ENCODE results near the gene LRRC4C. TPM values are rescaled to one million over a fixed set of nuclear protein-coding genes. Genes with fewer than 3 reads are reported as not detected.
"Not testable (repeated sequence)": the region's sequence is repeated elsewhere in the genome, so short reads cannot be mapped to it uniquely, and the experiment has no call there.

The LRRC4C gene
- total RNA-seq, 1 donor from 2014 or later, result not detected

DNA sequence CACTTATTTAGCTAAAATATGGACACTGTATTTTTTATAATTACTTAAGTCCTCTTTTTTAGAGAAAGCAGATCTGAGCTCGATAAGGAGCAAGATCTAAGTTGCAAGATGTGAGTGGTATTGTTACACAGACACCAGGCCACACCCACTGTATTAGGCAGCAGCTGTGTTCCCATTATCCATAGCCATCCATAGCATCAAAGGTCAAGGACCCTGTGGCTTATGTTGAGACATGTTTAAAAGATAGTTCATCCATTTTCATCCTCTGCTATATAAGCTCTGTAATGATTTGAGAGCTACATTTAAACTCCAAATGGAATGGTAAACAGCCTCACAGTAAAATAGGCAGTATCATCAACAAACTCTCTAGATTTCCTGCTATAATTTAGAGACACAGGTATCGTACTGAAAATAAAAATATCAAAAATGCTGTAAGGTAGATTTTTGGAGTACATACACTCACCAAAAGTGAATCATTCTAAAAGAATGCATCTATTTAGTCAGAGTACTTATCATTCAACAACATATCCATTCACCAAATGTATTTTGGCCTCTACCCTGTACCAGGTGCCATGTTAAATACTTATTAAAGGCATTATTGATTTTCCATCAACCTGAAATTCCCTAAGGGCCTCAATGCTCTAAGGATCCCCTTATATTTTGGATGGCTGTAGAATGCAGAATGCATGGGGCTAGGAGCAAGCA, 574.0 kb downstream of the LRRC4C start:
- intact Hi-C loops (cut with micrococcal nuclease), result no loop called here

DNA sequence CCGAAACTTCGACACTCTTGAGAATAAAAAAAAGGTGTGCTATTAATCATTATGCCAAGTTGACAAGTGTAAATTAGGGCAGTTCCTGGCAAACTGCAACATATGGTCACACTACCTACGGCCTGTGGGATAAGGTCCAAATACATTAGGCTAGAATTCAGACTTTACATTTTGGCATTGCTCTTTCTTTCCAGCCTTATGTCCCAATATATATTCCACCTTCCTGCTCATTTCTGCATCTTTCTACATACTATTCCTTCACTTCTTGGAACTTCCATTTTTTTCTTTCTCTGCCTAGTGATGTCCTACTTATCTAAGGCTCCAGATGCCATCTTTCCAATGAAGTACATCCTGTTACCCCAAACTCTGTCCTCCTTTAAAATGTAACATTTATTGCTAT, 577.2 kb downstream of the LRRC4C start:
- intact Hi-C loops (cut with micrococcal nuclease), result no loop called here

DNA sequence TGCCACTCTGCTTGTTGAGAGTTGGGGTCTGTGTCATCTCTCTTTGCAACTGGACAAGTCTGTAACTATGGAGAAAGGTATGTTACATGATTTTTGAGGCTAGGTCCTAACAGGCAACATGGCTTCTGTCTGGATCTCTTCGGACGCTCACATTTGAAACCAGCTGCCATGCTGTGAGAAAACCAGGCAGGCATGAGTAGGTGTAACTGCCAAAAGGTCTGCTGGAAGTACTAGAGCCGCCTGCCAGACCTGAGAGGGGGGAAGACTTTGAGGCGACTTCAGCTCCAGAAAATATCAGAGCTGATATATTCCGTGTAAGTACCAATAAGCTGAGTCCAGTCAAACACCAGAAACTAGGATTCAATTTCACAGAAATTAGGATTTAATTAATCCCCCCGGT, 579.5 kb downstream of the LRRC4C start:
- intact Hi-C loops (cut with micrococcal nuclease), result no loop called here

DNA sequence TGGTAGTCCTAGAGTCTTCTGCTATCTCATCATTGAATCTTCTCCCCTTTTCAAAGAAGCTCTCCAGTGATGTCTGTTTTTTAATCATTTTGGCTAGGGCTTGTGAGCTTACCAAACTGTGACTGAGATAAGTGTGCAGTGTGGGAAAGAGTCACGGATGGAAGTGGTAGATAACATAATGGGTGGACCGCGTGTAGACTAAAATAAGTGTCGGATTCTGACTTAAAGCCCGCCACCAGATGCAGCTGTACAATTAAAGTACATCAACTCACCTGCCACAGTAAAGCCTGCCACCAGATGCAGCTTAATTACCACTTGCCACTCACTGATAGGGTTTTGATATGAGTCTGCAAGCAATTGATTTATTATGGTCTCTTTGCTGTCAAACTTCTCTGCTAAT, 581.5 kb downstream of the LRRC4C start:
- intact Hi-C loops (cut with micrococcal nuclease), result no loop called here

DNA sequence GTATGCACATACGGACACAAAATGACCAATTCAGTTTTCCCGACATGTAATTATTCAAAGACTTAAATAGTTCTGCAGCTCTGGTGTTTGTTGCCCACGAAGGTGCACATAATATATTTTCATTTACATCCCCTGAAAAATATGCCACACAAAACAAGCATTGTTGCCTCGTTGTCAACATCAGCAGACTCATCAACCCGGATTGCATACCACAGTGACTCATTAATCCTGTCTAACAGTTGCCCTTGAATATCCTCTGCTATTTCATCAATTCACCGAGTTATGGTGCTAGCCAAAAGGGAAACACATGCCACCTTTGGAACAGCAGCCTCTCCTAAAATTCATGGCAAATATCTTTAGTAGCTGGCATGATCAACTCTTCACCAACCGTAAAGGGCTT, 582.2 kb downstream of the LRRC4C start:
- intact Hi-C loops (cut with micrococcal nuclease), result no loop called here

DNA sequence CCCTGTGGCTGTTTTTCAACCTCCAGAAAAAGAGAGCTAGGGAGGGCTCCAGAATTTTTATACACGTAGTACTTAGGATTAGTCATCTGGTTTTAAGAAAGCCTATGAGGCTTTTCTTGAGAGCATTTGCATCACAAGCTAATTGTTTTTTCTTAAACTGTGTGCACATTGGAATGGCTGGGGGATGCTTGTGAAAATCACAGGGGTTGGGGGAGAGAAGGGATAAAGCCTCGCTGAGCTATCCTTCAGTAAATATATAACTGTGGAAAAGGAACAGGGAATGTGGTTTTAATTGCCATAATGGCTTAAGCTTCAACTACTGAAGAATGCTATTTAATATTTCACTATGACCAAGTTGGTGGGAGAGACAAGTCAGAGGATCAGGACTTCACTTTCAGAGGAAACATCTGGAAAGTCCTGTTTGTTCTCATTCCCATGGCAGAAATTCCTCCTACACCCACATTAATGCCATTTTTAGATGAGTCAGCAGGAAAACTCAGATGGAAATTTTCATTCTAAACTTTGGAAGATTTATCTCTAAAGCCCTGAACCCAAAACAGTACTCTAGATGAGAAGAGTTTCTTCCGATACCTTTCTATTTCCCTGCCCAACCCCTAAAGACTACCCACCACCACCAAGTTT, 591.3 kb downstream of the LRRC4C start:
- intact Hi-C loops (cut with micrococcal nuclease), result no loop called here

DNA sequence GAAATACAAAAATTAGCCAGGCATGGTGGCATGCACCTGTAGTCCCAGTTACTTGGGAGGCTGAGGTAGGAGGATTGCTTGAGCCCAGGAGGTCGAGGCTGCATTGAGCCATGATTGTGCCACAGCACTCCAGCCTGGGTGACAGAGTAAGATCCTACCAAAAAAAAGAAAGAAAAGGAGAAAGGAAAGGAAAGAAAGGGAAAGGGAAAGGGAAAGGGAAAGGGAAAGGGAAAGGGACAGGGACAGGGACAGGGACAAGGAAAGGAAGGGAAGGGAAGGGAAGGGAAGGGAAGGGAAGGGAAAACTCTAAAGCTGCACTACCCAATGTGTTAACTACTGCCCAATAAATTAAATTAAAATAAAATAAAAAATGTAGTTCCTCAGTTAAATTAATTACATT, 601.7 kb downstream of the LRRC4C start:
- intact Hi-C loops (cut with micrococcal nuclease), result not testable (repeated sequence)

DNA sequence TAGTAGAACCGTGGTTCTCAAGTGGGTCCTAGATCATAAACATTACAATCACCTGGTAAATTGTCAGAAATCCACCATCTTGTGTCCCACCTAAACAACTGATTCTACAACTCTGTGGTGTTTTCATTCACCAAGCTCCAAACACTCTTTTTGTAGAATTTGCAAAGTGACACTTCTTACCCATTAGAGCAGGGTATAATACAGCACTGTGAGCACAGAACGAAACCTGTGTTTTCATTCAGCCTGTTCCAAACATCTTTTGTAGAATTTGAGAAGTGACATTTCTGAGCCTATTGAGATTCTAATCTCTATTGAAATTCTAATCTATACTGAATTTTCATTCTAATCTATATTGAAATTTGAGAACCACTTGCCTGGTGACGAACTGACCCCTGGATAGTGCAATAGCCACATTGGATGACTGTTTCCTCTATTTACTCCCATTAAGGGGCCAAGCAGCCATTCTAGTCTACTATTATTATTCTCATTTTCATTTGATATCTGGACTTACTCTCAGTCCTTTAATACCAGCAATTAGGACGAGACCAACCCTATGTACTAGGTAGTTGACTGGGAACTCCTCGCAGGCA, 616.6 kb downstream of the LRRC4C start:
- intact Hi-C loops (cut with micrococcal nuclease), result no loop called here

DNA sequence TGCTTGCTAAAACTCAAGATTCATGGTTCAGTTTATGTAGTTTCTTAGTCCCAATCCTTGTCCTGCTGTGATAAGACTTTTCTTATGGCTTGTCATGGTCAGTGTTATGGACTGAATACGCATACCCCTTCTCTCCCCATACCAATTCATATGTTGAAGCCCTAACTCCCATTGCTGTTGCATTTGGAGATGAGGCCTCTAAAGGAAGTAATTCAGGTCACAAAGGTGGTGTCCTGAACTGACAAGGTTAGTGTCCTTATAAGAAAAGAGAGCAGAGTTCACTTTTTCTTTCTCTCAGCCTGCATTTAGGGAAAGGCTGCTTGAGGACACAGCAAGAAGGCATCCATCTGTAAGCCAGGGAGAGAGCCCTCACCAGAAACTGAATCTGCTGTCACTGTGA, 618.2 kb downstream of the LRRC4C start:
- intact Hi-C loops (cut with micrococcal nuclease), result no loop called here

DNA sequence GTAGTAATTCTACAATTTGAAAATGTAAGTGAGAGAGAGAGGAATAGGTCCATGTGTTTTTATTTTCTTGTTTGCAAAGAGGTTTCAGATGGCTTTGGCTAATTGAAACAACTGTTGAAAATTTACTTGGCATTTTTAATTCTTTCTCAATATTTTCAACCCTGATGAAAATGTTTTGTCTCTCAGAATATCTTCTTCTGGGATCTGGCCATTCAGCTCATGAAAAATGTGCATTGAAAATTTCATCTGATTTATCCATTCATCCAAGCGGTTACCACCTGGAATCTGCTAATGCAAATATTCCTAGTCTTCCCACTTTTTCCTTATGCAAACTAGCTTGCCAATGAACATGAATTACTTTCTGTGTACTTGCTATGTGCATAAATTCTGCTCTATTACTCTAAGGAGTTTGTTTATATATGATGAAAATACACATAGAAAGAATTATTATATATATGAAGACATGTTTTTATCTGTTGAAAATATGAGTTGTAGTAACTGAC, 621.2 kb downstream of the LRRC4C start:
- intact Hi-C loops (cut with micrococcal nuclease), result no loop called here

DNA sequence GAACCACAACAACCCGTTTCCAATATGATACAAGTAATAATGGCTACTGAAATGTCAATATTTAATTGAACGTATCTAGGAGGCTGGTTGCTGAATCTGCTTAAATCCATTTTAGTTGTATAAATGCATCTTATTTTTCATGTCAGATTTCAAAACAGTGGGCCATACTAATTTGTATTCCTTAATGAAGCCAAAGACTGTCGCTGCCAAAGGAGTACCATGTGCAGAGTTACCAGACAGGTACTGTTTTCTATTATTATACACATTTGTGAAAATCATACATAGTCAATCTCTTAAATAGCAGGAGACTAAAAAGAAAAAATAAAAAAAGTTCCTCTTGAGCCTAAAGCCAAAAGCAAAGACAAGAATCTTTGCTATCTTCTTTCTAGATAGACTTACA, 632.3 kb downstream of the LRRC4C start:
- intact Hi-C loops (cut with micrococcal nuclease), result no loop called here

DNA sequence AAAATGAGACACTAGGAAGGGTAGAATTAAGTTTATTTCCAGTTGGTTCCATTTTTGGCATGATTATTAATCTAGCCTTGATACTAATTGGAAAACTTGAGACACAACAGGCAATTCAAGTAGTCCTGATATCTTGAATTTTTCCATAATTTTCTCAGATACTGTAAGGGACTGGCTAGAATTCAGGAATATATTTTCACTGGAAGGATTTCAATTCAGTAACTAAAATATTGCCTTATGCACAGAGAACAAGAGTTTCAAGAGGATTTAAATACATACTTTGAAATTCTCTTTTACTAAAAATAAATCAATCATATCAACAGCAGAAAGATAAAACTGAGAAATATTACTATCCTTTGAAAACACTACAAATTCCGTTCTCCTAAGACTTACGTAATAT, 632.9 kb downstream of the LRRC4C start:
- intact Hi-C loops (cut with micrococcal nuclease), result no loop called here

DNA sequence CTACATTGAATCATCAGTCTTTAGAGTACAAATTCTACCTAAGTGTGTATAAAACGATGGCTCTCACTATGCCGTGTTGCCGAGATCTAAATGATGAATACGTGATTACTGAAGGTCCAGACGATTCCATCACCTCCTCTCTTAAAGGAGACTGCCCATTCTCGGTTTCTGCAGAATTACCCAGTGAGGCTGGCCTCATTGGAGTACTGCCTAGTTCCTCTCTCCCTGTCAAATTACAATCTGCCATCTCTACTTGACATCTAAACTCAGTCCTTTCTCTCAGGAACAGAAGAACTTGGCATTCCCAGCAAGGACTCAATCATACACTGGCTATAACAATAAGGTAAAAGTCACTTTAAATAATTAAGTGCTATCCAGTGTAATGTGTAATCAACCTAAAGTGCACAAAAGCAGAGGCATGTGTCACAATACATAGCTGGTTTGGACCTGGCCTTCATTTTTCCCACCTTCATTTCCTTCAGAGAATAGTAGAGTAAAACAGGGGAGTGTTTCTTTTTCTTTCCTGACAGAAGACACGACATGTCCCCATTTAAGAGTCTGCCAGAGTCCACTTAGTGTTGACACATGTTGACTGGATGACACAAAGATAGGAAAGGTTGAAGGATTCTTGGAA, 634.1 kb downstream of the LRRC4C start:
- intact Hi-C loops (cut with micrococcal nuclease), result no loop called here

DNA sequence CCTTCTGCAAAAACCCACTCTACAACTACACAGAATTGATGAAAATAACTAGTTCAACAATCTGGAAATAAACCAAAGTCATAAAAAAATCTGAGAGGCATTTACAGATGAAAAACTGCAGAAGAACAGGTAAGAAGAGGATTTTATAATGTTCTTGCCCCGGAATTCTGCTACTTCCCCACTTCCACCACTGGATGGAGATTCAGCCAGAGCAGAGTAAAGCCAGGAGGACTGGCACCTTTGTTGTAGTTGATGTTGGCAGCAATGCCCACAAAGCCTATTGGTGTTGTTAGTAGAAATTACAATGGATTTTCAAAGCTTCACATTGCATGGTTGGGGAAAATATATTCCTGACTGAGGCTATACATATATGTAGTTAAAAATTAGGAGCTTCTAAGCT, 640.2 kb downstream of the LRRC4C start:
- intact Hi-C loops (cut with micrococcal nuclease), result no loop called here

DNA sequence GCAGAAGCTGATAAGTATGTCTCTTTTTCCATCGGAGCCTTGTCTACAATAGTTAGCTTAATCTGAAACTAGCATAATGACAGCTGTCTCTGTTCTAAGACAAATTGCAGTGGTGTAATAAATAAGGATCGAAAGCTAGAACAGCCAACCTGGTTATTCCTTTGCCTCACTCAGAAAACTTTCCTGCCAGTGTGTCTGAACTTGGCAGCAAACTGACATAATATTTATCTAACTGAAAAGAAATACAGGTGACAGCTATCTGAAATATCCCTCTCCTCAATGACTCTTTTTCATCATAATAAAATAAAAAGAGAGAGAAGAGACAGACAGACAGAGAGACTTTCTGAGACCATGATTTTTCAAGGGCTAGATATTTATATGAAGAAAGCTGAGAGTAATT, 642.5 kb downstream of the LRRC4C start:
- intact Hi-C loops (cut with micrococcal nuclease), result no loop called here

DNA sequence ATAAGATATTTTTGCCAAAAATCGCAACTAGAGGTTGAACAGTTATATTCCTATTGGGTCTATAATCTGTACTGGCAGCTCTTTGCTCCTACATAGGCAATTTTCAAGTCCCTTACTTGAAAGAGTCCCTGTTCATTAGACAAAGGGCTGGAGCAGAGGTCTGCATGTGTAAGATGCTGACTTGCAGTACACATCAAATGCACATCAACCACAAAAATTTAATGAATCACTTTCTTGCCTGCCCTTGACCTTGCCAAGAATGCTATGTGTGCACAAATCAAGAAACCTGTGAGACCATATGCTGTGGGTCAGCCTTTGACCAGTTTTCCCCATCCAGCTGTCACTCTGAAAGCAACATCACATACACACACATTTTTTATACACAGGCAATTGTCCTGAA, 661.5 kb downstream of the LRRC4C start:
- intact Hi-C loops (cut with micrococcal nuclease), result no loop called here

DNA sequence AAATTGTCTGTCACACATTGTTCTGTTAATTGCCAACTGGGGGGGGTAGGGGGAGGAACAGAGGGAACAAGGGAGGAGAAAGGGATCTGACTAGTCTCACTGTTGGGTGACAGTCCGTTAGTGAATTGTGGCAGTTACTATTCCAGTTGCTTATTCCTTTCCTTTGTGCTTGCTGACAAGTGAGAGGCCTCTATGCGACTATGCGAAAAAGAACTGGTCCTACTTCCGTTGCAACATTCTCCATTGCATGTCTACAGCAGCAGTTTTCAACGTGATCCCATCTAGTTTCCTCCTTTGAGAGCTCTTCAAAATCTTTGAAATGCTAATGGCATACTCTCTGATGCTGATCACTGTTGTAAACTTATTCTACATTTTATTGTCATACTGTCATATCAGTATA, 672.2 kb downstream of the LRRC4C start:
- intact Hi-C loops (cut with micrococcal nuclease), result no loop called here

DNA sequence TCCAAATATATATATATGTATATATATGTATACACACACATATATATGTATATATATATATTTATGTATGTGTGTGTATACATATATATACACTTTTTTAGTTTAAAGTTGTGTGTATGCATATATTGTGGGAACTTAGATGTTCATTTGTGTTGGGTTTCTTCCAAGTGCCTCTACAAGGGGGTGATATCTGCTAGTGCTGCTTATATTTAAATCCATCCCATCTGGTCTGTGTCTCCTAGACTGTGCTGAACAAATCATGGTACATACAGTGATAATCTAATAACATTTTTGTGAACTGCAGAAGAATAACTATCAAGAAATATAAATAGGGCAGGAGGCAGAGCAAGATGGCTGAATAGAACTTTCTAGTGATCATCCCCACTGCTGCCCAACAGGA, 696.4 kb downstream of the LRRC4C start:
- intact Hi-C loops (cut with micrococcal nuclease), result no loop called here

DNA sequence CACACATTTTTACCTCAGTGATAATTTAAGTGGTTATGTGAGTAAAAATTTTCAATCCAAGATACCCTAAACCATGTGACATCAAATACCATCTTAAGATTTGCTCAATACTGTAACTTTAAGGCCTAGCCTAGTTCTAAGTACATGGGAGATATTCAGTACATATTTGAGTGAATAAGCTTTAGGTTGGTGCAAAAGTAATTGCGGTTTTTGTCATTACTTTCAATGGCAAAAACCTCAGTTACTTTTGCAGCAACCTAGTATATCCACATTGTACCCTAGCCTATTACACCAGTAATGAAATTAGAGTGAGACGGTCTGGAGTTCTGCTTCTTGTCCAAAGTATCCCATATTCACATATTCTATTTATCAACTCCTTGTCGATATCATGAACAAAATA, 700.1 kb downstream of the LRRC4C start:
- intact Hi-C loops (cut with micrococcal nuclease), result no loop called here

DNA sequence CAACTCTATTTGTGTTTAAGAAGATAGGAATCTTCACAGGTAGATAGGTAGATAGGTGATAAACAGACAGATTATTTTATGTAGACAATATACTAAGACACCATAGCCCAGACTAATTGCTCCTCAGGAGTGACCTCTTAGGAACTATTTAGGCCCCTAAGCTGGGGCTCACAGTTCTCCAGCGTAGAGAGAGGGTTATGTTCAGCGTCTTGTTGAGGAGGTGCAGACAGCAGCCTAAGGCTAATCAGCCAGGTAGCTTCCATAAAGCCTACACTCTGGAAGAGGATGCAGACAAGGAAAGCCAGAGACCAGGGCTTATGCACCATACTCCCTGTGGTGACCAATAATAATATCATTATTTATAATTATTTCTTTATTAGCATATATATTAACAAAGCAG, 705.2 kb downstream of the LRRC4C start:
- intact Hi-C loops (cut with micrococcal nuclease), result no loop called here

DNA sequence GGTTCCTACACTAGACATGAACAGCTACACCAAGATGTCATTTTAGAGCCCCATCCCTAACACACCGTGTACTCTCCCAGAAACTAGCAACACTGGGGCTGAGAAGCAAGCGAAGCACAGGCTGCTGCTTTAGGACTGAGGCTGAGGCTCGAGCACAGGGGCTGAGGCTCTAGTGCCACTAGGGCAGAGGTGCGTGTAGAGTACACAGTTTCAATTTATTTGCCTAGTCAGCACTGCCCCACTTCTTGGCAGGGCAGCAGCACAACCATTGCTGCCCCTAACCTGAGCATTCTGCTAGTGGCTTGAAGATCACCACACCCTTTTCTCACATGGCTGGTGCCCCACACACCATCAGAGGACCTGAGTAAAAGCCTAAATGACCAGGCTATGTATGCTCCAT, 713.2 kb downstream of the LRRC4C start:
- intact Hi-C loops (cut with micrococcal nuclease), result no loop called here

DNA sequence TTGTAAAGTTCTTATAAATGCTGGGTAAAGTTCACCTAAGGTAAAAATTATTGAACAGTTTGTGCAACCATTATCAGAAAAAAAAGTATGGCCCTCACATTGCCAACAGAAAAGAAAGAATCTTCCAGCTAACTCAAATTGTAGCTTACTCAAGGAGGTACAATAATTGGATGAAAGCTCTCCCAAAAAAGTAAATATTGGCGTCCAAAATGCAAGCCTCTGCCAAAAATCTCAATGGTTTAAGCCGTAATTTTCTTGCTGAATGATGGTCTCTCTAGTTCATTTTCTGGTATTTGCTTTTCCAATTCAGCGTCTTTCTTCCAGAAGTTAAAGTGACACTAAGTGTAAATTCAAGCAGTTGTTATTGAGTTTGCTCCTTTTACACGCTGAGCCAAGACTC, 727.3 kb downstream of the LRRC4C start:
- intact Hi-C loops (cut with micrococcal nuclease), result no loop called here

Measured in T-helper 1 cell treated with Interleukin-12 subunit alpha and Interleukin-12 subunit beta and Interleukin-4 antibody, amounts not matched to agents 30 ng/mL and 1 ng/mL, for 36 hours (primary cell).